GM15510 (cell line): Measurements from ENCODE around the gene ZNF483.

Source experiments
- POLR2A ChIP-seq: IDR thresholded peaks from 3 replicates; pipeline ENCODE4 v1.6.1; 2011; ENCODE audit warnings: borderline replicate concordance; ENCODE audit not compliant: insufficient read length; ENCODE audit errors: extremely low read depth

ZNF483 gene

DNA sequence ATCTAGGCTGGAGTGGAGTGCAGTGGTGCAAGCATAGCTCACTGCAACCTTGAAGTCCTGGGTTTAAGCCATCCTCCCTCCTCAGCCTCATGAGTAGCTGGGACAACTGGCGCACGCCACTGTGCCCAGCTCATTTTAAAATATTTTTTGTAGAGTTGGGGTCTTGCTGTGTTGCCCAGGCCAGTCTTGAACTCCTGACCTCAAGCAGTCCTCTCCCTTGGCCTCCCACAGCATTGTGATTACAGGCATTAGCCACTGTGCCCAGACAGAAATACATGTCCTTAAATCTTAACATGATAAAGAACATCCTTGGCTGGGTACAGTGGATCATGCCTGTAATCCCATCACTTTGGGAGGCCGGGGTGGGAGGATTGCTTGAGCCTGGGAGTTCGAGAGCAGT, 6.7 kb downstream of the ZNF483 start:
- TF ChIP-seq POLR2A: no peak

DNA sequence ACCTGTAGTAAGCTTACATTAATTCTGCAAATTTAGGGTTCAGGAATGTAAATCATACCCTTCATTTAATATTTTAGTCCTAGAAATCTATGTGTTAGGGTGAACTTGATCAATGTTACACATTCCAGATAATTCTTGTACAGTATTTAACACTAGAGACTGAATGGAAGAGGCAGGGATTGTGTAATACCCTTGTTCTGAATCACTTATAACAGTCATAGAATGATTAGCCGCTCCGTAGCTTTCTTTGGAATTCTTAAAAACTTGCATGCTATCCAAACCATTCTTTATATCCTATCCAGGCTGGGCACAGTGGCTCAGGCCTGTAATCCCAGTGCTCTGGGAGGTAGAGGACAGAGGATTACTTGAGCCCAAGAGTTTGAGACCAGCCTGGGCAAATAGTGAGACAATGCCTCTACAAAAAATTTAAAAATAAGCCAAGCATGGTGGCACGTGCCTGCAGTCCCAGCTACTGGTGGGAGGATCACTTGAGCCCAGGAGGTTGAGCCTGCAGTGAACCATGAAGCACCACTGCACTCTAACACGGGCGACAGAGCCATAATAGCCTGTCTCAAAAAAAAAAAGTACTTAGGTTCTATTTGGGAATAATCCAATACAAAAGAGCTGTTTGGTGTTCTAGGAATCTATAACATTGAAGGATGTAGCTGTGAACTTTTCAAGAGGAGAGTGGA, 8.3 kb downstream of the ZNF483 start:
- TF ChIP-seq POLR2A: no peak

DNA sequence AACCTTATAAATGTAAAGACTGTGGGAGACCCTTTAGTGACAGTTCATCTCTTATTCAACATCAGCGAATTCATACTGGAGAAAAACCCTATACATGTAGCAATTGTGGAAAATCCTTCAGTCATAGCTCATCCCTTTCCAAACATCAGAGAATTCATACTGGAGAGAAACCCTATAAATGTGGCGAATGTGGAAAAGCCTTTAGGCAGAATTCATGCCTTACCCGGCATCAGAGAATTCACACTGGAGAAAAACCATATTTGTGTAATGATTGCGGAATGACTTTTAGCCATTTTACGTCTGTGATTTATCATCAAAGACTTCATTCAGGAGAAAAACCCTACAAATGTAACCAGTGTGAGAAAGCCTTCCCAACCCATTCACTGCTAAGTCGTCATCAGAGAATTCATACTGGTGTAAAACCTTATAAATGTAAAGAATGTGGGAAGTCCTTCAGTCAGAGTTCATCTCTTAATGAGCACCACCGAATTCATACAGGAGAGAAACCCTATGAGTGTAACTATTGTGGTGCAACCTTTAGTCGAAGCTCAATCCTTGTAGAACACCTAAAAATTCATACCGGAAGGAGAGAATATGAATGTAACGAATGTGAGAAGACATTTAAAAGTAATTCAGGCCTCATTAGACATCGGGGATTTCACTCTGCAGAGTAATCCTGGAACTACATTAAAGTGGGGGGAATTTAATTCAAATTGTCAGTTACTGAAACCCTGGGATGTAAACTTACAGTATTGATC, 17.7 kb downstream of the ZNF483 start:
- no peak for TF ChIP-seq POLR2A

DNA sequence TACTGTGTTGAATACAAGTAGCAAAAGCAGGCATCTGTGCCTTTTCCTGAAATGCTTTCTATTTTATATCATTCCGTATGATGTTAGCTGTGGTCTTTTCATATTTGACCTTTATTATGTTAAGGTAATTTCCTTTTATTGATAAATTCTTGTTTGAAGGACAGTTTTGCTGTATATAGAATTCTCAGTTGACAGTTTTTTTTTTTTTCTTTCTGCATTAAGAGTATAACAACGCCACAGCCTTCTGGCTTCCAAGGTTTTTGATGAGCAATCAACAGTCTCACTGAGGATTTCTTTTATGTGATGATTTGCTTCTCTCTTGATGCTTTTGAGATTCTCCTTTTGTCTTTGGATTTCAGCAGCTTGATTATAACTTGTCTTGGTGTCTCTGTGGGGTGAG, 23.6 kb downstream of the ZNF483 start:
- TF ChIP-seq POLR2A: no peak

DNA sequence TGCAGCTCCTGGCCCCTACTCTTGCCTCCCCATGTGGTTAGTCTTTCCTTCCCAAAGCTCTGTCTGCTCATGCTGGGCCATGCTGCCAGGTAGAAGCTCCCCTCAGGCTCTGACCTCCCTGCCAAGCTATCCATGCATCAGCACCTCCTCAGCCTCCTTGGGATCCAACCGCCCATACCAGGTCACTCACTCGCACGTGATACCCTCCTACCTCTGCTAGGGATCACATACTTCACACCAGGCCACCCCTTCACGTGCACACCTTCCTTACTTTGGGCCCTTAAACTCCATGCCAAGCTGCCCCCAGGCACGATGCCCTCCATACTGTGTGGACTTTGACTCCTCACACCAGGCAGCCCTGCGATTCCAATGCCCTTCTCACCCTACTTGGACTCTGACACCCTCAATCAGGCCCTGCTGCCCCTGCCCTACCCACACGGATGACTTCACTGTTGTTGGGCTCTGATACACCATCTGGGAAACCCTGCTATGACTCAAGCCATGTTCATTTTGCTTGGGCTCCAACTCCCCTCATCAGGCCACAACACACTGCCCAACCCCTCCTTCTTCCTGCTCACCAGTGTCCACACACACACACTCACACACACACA, 34.1 kb downstream of the ZNF483 start:
- TF ChIP-seq POLR2A: no peak

DNA sequence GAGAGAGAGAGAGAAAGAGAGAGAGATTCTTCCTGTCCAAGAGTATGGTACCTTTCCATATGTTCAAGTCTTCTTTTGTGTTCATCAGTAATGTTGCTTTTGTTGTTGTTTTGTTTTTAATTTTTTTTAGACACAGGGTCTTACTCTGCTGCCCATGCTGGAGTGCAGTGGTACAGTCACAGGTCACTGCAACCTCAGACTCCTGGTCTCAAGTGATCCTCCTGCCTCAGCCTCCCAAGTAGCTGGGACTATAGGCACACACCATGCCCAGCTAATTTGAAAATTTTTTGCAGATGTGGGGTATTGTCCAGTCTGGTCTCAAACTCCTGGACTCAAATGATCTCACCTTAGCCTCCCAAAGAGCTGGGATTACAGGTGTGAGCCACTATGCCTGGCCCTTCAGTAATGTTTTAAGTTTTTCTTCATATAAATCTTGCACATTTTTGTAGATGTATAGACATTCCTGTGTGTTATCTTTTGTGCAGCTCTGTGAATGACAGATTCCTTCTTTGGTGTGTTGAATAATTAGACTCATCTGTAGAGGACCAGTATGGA, 36.3 kb downstream of the ZNF483 start:
- TF ChIP-seq POLR2A: no peak

DNA sequence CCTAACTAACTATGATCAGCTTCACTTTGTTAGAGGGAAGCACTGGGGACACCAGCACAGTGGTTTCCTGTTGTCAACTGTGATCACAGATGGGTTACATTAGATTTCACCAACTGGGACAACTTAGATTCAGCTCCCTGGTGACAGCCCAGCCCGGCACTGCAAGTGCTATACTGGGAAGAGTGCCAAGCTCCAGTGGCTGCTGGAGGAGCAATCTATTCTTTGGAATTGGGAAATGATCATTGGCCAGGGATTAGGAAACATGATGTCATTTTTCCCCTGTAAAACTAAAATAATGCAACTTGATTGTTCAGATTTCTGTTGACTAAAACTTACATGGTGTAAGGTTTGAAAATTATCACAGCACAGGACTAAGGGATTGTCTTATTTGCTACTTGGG, 41.3 kb downstream of the ZNF483 start:
- no peak for TF ChIP-seq POLR2A

DNA sequence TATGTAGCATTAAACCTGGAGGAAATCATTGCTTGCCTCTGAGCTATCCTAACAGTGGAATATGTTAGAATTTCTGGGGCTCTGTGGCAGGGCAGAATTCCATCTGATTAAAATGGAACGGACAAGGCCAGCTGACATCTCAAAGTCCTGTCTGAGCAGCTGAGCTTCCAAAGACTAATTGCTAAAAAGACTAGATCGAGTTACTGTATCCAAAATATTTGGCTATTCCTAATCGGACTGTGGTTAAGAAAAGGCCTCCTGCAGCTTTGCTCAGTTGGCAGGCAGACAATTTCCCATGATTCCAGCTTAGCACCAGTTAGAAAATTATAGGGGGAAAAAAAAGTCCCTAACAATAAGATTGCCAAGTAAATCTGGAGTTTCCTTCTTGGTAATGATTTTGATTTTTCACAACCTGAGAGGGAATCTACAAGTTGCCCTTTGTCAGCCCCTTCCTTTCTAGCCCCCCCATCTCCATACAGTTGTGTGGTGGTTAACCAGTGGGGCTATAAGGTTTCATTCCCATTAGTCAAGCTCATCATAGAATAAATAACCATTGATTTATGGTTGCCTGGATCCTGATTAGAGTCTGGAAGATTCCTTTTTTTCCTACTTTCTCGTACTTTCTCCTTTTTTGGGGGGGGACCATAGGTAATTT, 48.1 kb downstream of the ZNF483 start:
- no peak for TF ChIP-seq POLR2A

DNA sequence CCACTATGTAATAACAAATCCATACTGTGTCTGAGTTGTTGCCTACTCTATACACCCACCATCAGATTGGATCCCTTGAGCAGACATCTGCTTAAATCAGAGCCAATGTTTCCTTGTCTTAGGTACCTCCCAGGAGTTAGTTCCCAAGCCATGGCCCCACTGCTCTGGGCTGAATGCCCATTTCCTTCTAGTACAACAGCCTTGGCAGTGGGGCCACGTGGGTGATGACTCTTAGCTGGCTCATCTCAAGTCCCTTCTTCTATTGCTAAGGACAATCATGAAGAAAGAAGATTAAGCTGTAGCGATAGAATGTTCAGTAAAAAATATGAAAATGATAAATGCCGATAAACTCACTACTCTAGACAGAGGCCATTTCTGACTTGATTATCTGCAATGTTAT, 57.9 kb downstream of the ZNF483 start:
- TF ChIP-seq POLR2A: no peak

DNA sequence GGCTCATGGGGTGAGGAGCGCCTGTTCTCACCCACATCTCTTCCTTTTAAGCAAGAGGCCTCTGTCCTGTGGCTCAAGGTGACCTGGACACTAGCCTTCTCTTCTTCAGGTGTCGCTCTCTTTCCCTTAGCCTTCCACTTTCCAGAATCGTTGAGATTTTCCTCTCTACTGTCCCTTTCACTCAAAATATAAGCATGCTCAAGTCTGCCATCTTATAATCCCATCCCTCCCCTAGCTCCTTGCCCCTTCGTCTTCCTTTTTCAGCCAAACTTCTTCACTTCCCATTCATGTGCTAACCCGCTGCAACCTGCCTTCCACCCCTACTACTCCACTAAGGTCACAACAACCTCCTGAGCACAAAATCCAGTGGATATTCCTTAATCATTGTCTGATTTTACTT, 61.4 kb downstream of the ZNF483 start:
- TF ChIP-seq POLR2A: no peak

DNA sequence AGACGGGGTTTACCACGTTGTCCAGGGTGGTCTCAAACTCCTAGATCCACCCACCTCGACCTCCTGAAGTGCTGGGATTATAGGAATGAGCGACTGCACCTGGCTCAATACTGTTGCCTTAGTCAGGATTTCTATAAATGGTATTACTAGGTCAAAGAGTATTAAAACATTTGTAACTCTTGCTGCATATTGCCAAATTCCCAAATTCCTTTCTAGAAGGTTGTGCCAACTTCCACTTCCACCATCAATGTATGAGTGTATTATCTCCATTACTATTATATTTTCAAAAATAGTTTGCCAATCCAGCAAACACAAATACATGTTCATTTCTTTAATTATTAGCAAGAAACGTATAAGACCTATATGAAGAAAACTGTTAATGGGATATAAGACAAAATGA, 63.9 kb downstream of the ZNF483 start:
- TF ChIP-seq POLR2A: no peak

DNA sequence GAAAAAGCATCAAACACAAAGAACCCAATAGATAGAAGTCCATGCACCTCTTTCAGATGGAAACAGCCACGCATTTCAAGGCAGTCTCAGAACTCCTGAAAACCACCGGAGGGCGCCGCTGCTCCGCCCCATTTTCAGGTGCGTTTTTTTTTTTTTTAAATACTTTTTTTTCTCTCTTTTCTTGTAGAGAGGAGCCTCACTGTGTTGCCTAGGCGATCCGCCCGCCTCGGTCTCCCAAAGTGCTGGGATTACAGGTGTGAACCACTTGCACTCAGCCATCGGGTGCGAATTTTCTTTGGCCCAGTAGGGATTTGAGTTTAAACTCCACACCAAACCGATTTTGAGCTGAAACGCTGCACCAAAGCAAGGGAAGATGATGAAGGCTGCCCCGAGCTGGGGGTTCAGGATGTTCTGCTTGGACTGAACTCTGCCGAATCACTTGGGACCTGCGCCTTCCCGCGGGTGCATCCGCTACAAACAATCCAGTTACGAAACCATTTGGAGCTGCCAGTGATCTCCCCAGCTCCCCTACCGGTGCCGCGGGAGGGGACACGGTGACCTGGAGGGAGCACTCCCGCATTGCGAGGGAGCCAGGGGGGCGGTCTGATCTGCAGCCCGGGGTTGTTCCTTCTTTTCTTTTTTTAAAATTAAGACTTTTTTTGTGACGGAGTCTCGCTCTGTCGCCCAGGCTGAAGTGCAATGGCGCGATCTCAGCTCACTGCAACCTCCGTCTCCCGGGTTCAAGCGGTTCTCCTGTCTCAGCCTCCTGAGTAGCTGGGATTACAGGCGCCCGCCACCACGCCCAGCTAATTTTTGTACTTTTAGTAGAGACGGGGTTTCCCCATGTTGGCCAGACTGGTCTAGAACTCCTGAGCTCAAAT, 73.1 kb downstream of the ZNF483 start:
- no peak for TF ChIP-seq POLR2A

DNA sequence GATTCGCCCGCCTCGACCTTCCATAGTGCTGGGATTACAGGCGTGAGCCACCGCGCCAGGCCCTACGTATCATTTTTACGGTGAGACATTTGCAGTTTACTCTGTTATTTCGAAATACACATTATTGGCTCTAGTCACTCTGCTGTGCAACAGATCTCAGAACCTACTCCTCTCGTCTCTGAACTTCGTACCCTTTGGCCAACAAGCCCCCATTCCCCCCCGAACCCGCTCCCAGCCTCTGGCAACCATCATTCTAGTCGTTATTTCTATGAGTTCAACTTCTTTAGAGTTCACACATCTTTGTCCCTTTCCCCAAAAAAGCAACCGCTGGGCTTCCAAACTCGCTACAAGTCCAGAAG, 73.7 kb downstream of the ZNF483 start:
- TF ChIP-seq POLR2A: no peak
